ENCODE data around the gene TTL.
"Not testable (repeated sequence)": the region's sequence is repeated elsewhere in the genome, so short reads cannot be mapped to it uniquely, and the experiment has no call there.

The TTL gene

GRCh38 chr2:112529757-112530156 lies 47.8 kb downstream of the TTL start:
- no peaks in the 10 kb centered on the region for H3F3A ChIP-seq (ENCODE audit: control insufficient read depth, insufficient read depth)
- H3K4me3 ChIP-seq (ENCODE audit: low read length), result no peak overlapping the region
- no peaks in the 10 kb centered on the region for H3K9me2 ChIP-seq (replicated peaks; ENCODE audit: control insufficient read depth, low read length)
- H3K4me1 ChIP-seq (ENCODE audit: control insufficient read depth, low read length), result no peaks in the 10 kb centered on the region
- no peaks in the 10 kb centered on the region for H3K27me3 ChIP-seq (ENCODE audit: control insufficient read depth, low read length)
- H3K79me2 ChIP-seq (ENCODE audit: control insufficient read depth, low read length), result no peaks in the 10 kb centered on the region
- peaks cover 44% of the 10 kb centered on the region for H3K36me3 ChIP-seq (ENCODE audit: control insufficient read depth, low read length)
- H3K4me2 ChIP-seq (ENCODE audit: low read length), result no peak overlapping the region
- H3K9me3 ChIP-seq (ENCODE audit: control insufficient read depth, insufficient read depth, low read length), result no peaks in the 10 kb centered on the region
- no peaks in the 10 kb centered on the region for H4K20me1 ChIP-seq (ENCODE audit: control insufficient read depth, insufficient read depth, low read depth, low read length)
- TF ChIP-seq CTCF (IDR thresholded peaks at IDR 0.05; ENCODE audit: low read depth, low read length, poor library complexity, severe bottlenecking) (no peak), EZH2phosphoT487 (IDR thresholded peaks at IDR 0.05; ENCODE audit: borderline replicate concordance, low read length) (no peak)
- no peak overlapping the region for H3K27ac ChIP-seq (ENCODE audit: low read depth, low read length)

- no peak overlapping the region for H3K27ac ChIP-seq (ENCODE audit: low read depth, low read length)
- H3K9me2 ChIP-seq (replicated peaks; ENCODE audit: control insufficient read depth, low read length), result no peaks in the 10 kb centered on the region
- H3K4me3 ChIP-seq (ENCODE audit: low read length), result no peak overlapping the region
- no peaks in the 10 kb centered on the region for H3K9me3 ChIP-seq (ENCODE audit: control insufficient read depth, insufficient read depth, low read length)
- H3K4me1 ChIP-seq (ENCODE audit: control insufficient read depth, low read length), result no peaks in the 10 kb centered on the region
- H3K4me2 ChIP-seq (ENCODE audit: low read length), result no peak overlapping the region
- H3K36me3 ChIP-seq (ENCODE audit: control insufficient read depth, low read length), result peaks cover 44% of the 10 kb centered on the region
- TF ChIP-seq EZH2phosphoT487 (IDR thresholded peaks at IDR 0.05; ENCODE audit: borderline replicate concordance, low read length) (no peak), CTCF (IDR thresholded peaks at IDR 0.05; ENCODE audit: low read depth, low read length, poor library complexity, severe bottlenecking) (no peak)
- H3F3A ChIP-seq (ENCODE audit: control insufficient read depth, insufficient read depth), result peaks cover 5% of the 10 kb centered on the region; the same call in 1 of the 2 replicates
- no peaks in the 10 kb centered on the region for H4K20me1 ChIP-seq (ENCODE audit: control insufficient read depth, insufficient read depth, low read depth, low read length)
- no peaks in the 10 kb centered on the region for H3K27me3 ChIP-seq (ENCODE audit: control insufficient read depth, low read length)
- no peaks in the 10 kb centered on the region for H3K79me2 ChIP-seq (ENCODE audit: control insufficient read depth, low read length)
These were observed 48.8 kb downstream of the TTL start for GRCh38 chr2:112530728-112531127.

DNA sequence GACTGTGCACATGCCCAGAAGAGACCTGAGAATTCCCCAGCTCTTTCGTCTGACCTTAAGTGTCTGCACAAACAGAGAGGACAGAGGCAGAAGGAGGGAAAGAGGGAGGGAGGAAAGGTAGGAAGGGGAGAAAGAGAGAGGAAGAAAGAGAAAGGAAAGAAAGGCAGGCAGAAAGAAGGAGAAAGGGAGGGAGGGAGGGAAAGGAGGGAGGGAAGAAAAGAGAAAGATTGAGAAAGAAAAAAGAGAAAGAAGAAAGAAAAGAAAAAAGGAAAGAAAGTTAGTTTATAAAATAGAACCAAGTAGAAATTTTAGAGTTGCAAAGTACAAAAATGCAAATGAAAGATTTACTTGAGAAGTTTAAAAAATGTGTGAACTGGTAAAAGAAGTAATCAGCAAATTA lies 52.9 kb downstream of the TTL start:
- Histone ChIP-seq H3K79me2 (ENCODE audit: control insufficient read depth, low read length) (no peaks in the 10 kb centered on the region), H3K9me3 (ENCODE audit: control insufficient read depth, insufficient read depth, low read length) (no peaks in the 10 kb centered on the region), H3K4me1 (ENCODE audit: control insufficient read depth, low read length) (no peaks in the 10 kb centered on the region), H3K9me2 (replicated peaks; ENCODE audit: control insufficient read depth, low read length) (no peaks in the 10 kb centered on the region), H4K20me1 (ENCODE audit: control insufficient read depth, insufficient read depth, low read depth, low read length) (no peaks in the 10 kb centered on the region), H3K4me2 (ENCODE audit: low read length) (no peak overlapping the region), H3K4me3 (ENCODE audit: low read length) (no peak overlapping the region), H3F3A (ENCODE audit: control insufficient read depth, insufficient read depth) (peaks cover 10% of the 10 kb centered on the region), H3K27ac (ENCODE audit: low read depth, low read length) (no peak overlapping the region), H3K36me3 (ENCODE audit: control insufficient read depth, low read length) (peaks cover 29% of the 10 kb centered on the region), H3K27me3 (ENCODE audit: control insufficient read depth, low read length) (no peaks in the 10 kb centered on the region)
- no peak for TF ChIP-seq EZH2phosphoT487 (IDR thresholded peaks at IDR 0.05; ENCODE audit: borderline replicate concordance, low read length)
- no peak for TF ChIP-seq CTCF (IDR thresholded peaks at IDR 0.05; ENCODE audit: low read depth, low read length, poor library complexity, severe bottlenecking)

- not testable (repeated sequence) for H3K9me2 ChIP-seq (replicated peaks; ENCODE audit: control insufficient read depth, low read length); H3K4me3 ChIP-seq (ENCODE audit: low read length); H3K27me3 ChIP-seq (ENCODE audit: control insufficient read depth, low read length); H3K79me2 ChIP-seq (ENCODE audit: control insufficient read depth, low read length); H3K4me2 ChIP-seq (ENCODE audit: low read length); H4K20me1 ChIP-seq (ENCODE audit: control insufficient read depth, insufficient read depth, low read depth, low read length); H3K27ac ChIP-seq (ENCODE audit: low read depth, low read length); H3K9me3 ChIP-seq (ENCODE audit: control insufficient read depth, insufficient read depth, low read length)
- Histone ChIP-seq H3K36me3 (ENCODE audit: control insufficient read depth, low read length) (peaks cover 15% of the 10 kb centered on the region), H3K4me1 (ENCODE audit: control insufficient read depth, low read length) (peaks cover 10% of the 10 kb centered on the region), H3F3A (ENCODE audit: control insufficient read depth, insufficient read depth) (peaks cover 15% of the 10 kb centered on the region)
These were observed 54.7 kb downstream of the TTL start for GRCh38 chr2:112536665-112537064.

Data from DOHH2 (cell line).